HCT116 (cell line): ENCODE data around the gene PPP4R2. TPM values are rescaled to one million over a fixed set of nuclear protein-coding genes. Genes with fewer than 3 reads are reported as not detected.

Experiments
- ATAC-seq: fragments of 200-7000 bp; cut with Tn5 transposase; 2 replicates; pipeline ENCODE4 v1.9.1; 2020; ENCODE audit warnings: mild to moderate bottlenecking, moderate library complexity
- BruUV-seq: library from RNA; stranded (reverse); fragments of 400-500 nt; replicated peaks from 2 replicates; lab custom pipeline; 2021; lab: Mats Ljungman, UMichigan
- CTCF ChIA-PET: fragments of 300-600 bp; sonication (Branson Sonifier 250); formaldehyde crosslinking; loops from one replicate; lab custom pipeline; 2021; ENCODE audit warnings: antibody characterized with exemption; lab: Charles Lee
- POLR2A ChIA-PET: fragments of 300-600, 350-600 bp; sonication (Branson Sonifier 250); formaldehyde crosslinking; loops from one replicate; lab custom pipeline; 2021; ENCODE audit warnings: antibody characterized with exemption; lab: Charles Lee
- RAD21 ChIA-PET, 2 experiments: fragments of 300-600 bp; sonication (Branson Sonifier 250); formaldehyde crosslinking; loops; one replicate each; lab custom pipeline; 2023; ENCODE audit warnings: low total read pairs in 2 of 2; ENCODE audit not compliant: uncharacterized antibody in 2 of 2, unreplicated experiment in 2 of 2, low non-redundant PET in 1 of 2; lab: Charles Lee
- DNase-seq: peaks from one replicate; pipeline ENCODE4 v3.0.0-alpha.2; 2010; ENCODE audit warnings: low read depth, low spot score
- H2AFZ ChIP-seq: fragments of 200-600 bp; shearing (Covaris generic), sonication (generic); 2 replicates; pipeline ENCODE4 v1.6.1; 2017; ENCODE audit warnings: low read depth, mixed run types, mixed read lengths, antibody characterized with exemption, low read length; ENCODE audit not compliant: poor library complexity, severe bottlenecking
- H3K27ac ChIP-seq: 2 replicates; pipeline ENCODE4 v1.5.1; 2012; ENCODE audit warnings: low read depth, low read length
- H3K27me3 ChIP-seq: fragments of 200-600 bp; sonication (generic); 2 replicates; pipeline ENCODE4 v1.6.1; 2016; ENCODE audit warnings: mixed run types, low read length, mixed read lengths; ENCODE audit not compliant: insufficient read depth
- H3K36me3 ChIP-seq, 2 experiments: fragments of 200-500 bp in 1 of 2; fragments of 200-600 bp in 1 of 2; sonication (Bioruptor generic) in 1 of 2; sonication (generic) in 1 of 2; 2 replicates each; pipeline versions ENCODE4 v1.5.1 to v1.6.1; 2014 to 2016; ENCODE audit warnings: low read length in 2 of 2, inconsistent platforms in 1 of 2, mixed read lengths in 1 of 2, mixed run types in 1 of 2; ENCODE audit not compliant: insufficient read depth in 2 of 2, control insufficient read depth in 1 of 2
- H3K4me1 ChIP-seq, 2 experiments: fragments of 200-600 bp in 1 of 2; sonication (generic) in 1 of 2; 2 replicates each; pipeline versions ENCODE4 v1.5.1 to v1.6.1; 2012 to 2017; ENCODE audit warnings: low read length in 2 of 2, inconsistent platforms in 1 of 2, mild to moderate bottlenecking in 1 of 2, mixed read lengths in 1 of 2, mixed run types in 1 of 2, moderate library complexity in 1 of 2; ENCODE audit not compliant: insufficient read depth in 2 of 2, control insufficient read depth in 1 of 2
- H3K4me2 ChIP-seq: fragments of 200-600 bp; sonication (generic); 2 replicates; pipeline ENCODE4 v1.6.1; 2017; ENCODE audit warnings: mixed run types, low read length, mixed read lengths
- H3K4me3 ChIP-seq, 2 experiments: fragments of 200-600 bp in 1 of 2; sonication (generic) in 1 of 2; replicated peaks in 1 of 2; 2 replicates each; pipeline ENCODE4 v1.5.1; 2011 to 2016; ENCODE audit warnings: low read length in 2 of 2, control low read depth in 1 of 2, low read depth in 1 of 2, mild to moderate bottlenecking in 1 of 2, mixed read lengths in 1 of 2, mixed run types in 1 of 2
- H3K79me2 ChIP-seq: fragments of 200-600 bp; sonication (generic); 2 replicates; pipeline ENCODE4 v1.6.1; 2017; ENCODE audit warnings: mild to moderate bottlenecking, mixed run types, low read length, moderate library complexity, mixed read lengths; ENCODE audit not compliant: insufficient read depth
- H3K9ac ChIP-seq: fragments of 200-600 bp; sonication (generic); 2 replicates; pipeline ENCODE4 v1.6.1; 2016; ENCODE audit warnings: low read length, mixed read lengths
- H3K9me2 ChIP-seq: fragments of 200-600 bp; sonication (generic), shearing (Covaris generic); 2 replicates; pipeline ENCODE4 v1.6.1; 2017; ENCODE audit warnings: mixed run types, mild to moderate bottlenecking, moderate library complexity; ENCODE audit not compliant: insufficient read depth
- H3K9me3 ChIP-seq, 2 experiments: fragments of 200-500 bp in 1 of 2; fragments of 200-600 bp in 1 of 2; sonication (Bioruptor generic) in 1 of 2; sonication (generic) in 1 of 2; 2 replicates each; pipeline ENCODE4 v1.6.1; 2014 to 2017; ENCODE audit warnings: low read length in 2 of 2, mixed read lengths in 2 of 2, inconsistent platforms in 1 of 2, low read depth in 1 of 2, mild to moderate bottlenecking in 1 of 2, mixed run types in 1 of 2, moderate library complexity in 1 of 2; ENCODE audit not compliant: control insufficient read depth in 1 of 2, insufficient read depth in 1 of 2
- H4K20me1 ChIP-seq: fragments of 200-600 bp; sonication (generic), shearing (Covaris generic); 2 replicates; pipeline ENCODE4 v1.6.1; 2017; ENCODE audit warnings: mixed run types, mild to moderate bottlenecking, moderate library complexity; ENCODE audit not compliant: insufficient read depth
- ATF3 ChIP-seq: IDR thresholded peaks from 2 replicates; pipeline ENCODE4 v1.6.1; 2012
- CBX3 ChIP-seq: IDR thresholded peaks from 2 replicates; pipeline ENCODE4 v1.6.1; 2012; ENCODE audit warnings: low read depth
- CEBPB ChIP-seq: IDR thresholded peaks from 2 replicates; pipeline ENCODE4 v1.6.1; 2012; ENCODE audit warnings: low read depth
- EGR1 ChIP-seq: IDR thresholded peaks from 2 replicates; pipeline ENCODE4 v1.6.1; 2012; ENCODE audit warnings: low read depth
- EZH2 ChIP-seq: fragments of 200-600 bp; sonication (generic); IDR thresholded peaks from 2 replicates; pipeline ENCODE4 v1.6.1; 2017; ENCODE audit warnings: antibody characterized with exemption, mixed run types
- EZH2phosphoT487 ChIP-seq: fragments of 200-600 bp; IDR thresholded peaks from 2 replicates; pipeline ENCODE4 v1.6.1; 2018; ENCODE audit warnings: antibody characterized with exemption, borderline replicate concordance
- FOSL1 ChIP-seq: IDR thresholded peaks from 2 replicates; pipeline ENCODE4 v1.6.1; 2012; ENCODE audit warnings: low read depth
- JUND ChIP-seq: IDR thresholded peaks from 2 replicates; pipeline ENCODE4 v1.6.1; 2012
- POLR2A ChIP-seq: IDR thresholded peaks from 2 replicates; pipeline ENCODE4 v1.7.0; 2011; ENCODE audit warnings: borderline replicate concordance; ENCODE audit not compliant: insufficient read depth, insufficient read length; ENCODE audit errors: extremely low read depth
- POLR2AphosphoS5 ChIP-seq: IDR thresholded peaks from 2 replicates; pipeline ENCODE4 v1.6.1; 2011; ENCODE audit warnings: mild to moderate bottlenecking, low read depth, low read length, moderate library complexity
- RAD21 ChIP-seq: IDR thresholded peaks from 2 replicates; pipeline ENCODE4 v1.6.1; 2012; ENCODE audit warnings: low read depth, mild to moderate bottlenecking
- SIN3A ChIP-seq: IDR thresholded peaks from 2 replicates; pipeline ENCODE4 v1.6.1; 2012; ENCODE audit warnings: low read depth
- SP1 ChIP-seq: IDR thresholded peaks from 2 replicates; pipeline ENCODE4 v1.6.1; 2012; ENCODE audit warnings: low read depth
- SRF ChIP-seq: IDR thresholded peaks from 2 replicates; pipeline ENCODE4 v1.6.1; 2012; ENCODE audit warnings: low read depth
- YY1 ChIP-seq: IDR thresholded peaks from 2 replicates; pipeline ENCODE4 v1.6.1; 2011; ENCODE audit warnings: low read length, low read depth, moderate library complexity, mild to moderate bottlenecking; ENCODE audit not compliant: insufficient replicate concordance; ENCODE audit errors: extremely low read depth
- ZBTB33 ChIP-seq: IDR thresholded peaks from 2 replicates; pipeline ENCODE4 v1.6.1; 2011; ENCODE audit warnings: mild to moderate bottlenecking, low read length, moderate library complexity; ENCODE audit not compliant: insufficient replicate concordance; ENCODE audit errors: extremely low read depth
- ZFX ChIP-seq: fragments of 450-650 bp; IDR thresholded peaks from 2 replicates; pipeline ENCODE4 v1.6.1; 2017
- intact Hi-C: fragments of 100-400 bp; cut with micrococcal nuclease; formaldehyde crosslinking; loops from 2 replicates; pipeline ENCODE4 v1.10.0; 2022
- total RNA-seq: library from RNA; stranded (reverse); gene quantifications from one replicate; pipeline ENCODE4 v1.2.1, GENCODE V29; 2021; ENCODE audit not compliant: unreplicated experiment
- TF ChIP-seq, protein P1 (sequence below): IDR thresholded peaks from 2 replicates; pipeline ENCODE4 v1.6.1; 2012; ENCODE audit warnings: low read depth
- TF ChIP-seq, protein P2 (sequence below): IDR thresholded peaks from 2 replicates; pipeline ENCODE4 v1.6.1; 2012
- TF ChIP-seq, protein P3 (sequence below), 3 experiments: fragments of 200-600 bp in 1 of 3; sonication (generic) in 1 of 3; IDR thresholded peaks in 2 of 3; conservative IDR thresholded peaks in 1 of 3; 2 replicates each; pipeline ENCODE4 v1.5.1; 2012 to 2017; ENCODE audit warnings: low read depth in 2 of 3, low read length in 2 of 3, antibody characterized with exemption in 1 of 3, borderline replicate concordance in 1 of 3, control low read depth in 1 of 3, mild to moderate bottlenecking in 1 of 3, mixed read lengths in 1 of 3, mixed run types in 1 of 3, moderate library complexity in 1 of 3; ENCODE audit not compliant: insufficient read depth in 1 of 3

PPP4R2 gene
- total RNA-seq, 1 experiment from 2014 or later = 72.5 TPM

- no peak for TF ChIP-seq YY1
- TF ChIP-seq, protein P1, sequence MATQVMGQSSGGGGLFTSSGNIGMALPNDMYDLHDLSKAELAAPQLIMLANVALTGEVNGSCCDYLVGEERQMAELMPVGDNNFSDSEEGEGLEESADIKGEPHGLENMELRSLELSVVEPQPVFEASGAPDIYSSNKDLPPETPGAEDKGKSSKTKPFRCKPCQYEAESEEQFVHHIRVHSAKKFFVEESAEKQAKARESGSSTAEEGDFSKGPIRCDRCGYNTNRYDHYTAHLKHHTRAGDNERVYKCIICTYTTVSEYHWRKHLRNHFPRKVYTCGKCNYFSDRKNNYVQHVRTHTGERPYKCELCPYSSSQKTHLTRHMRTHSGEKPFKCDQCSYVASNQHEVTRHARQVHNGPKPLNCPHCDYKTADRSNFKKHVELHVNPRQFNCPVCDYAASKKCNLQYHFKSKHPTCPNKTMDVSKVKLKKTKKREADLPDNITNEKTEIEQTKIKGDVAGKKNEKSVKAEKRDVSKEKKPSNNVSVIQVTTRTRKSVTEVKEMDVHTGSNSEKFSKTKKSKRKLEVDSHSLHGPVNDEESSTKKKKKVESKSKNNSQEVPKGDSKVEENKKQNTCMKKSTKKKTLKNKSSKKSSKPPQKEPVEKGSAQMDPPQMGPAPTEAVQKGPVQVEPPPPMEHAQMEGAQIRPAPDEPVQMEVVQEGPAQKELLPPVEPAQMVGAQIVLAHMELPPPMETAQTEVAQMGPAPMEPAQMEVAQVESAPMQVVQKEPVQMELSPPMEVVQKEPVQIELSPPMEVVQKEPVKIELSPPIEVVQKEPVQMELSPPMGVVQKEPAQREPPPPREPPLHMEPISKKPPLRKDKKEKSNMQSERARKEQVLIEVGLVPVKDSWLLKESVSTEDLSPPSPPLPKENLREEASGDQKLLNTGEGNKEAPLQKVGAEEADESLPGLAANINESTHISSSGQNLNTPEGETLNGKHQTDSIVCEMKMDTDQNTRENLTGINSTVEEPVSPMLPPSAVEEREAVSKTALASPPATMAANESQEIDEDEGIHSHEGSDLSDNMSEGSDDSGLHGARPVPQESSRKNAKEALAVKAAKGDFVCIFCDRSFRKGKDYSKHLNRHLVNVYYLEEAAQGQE = no peak
- no peak for TF ChIP-seq ATF3
- TF ChIP-seq POLR2AphosphoS5 = no peak
- no peak for TF ChIP-seq RAD21
- TF ChIP-seq SRF = no peak
- TF ChIP-seq SP1 = no peak
- no peak for TF ChIP-seq EZH2
- no peak for TF ChIP-seq ZBTB33
- TF ChIP-seq, protein P2, sequence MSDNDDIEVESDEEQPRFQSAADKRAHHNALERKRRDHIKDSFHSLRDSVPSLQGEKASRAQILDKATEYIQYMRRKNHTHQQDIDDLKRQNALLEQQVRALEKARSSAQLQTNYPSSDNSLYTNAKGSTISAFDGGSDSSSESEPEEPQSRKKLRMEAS = no peak
- TF ChIP-seq JUND = no peak
- TF ChIP-seq EGR1 = no peak
- TF ChIP-seq ZFX = no peak
- no peak for TF ChIP-seq CBX3
- TF ChIP-seq FOSL1 = no peak
- TF ChIP-seq, protein P3, sequence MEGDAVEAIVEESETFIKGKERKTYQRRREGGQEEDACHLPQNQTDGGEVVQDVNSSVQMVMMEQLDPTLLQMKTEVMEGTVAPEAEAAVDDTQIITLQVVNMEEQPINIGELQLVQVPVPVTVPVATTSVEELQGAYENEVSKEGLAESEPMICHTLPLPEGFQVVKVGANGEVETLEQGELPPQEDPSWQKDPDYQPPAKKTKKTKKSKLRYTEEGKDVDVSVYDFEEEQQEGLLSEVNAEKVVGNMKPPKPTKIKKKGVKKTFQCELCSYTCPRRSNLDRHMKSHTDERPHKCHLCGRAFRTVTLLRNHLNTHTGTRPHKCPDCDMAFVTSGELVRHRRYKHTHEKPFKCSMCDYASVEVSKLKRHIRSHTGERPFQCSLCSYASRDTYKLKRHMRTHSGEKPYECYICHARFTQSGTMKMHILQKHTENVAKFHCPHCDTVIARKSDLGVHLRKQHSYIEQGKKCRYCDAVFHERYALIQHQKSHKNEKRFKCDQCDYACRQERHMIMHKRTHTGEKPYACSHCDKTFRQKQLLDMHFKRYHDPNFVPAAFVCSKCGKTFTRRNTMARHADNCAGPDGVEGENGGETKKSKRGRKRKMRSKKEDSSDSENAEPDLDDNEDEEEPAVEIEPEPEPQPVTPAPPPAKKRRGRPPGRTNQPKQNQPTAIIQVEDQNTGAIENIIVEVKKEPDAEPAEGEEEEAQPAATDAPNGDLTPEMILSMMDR (IDR thresholded peaks at IDR 0.05 in 2 of 3, conservative IDR thresholded peaks at IDR 0.05 in 1 of 3; ENCODE audit: borderline replicate concordance in 1 of 3, insufficient read depth in 1 of 3, low read depth in 2 of 3, low read length in 2 of 3) = no peak
- no peak for TF ChIP-seq CEBPB
- TF ChIP-seq SIN3A = no peak
- TF ChIP-seq POLR2A = no peak
- no peak for TF ChIP-seq EZH2phosphoT487
- ChIA-PET POLR2A (no interaction called here), CTCF (interaction anchor here (0.8 to 3.6 kb wide), 9 partner anchors 11 to 235 kb away, joined by 3 to 60 read pairs (median 5); no protein-coding TSS in a partner anchor), RAD21 (interaction anchor here in 1 of 2 experiments (0.7 to 1.9 kb wide), 2 partner anchors 51 to 205 kb away, joined by 5 to 9 read pairs; no protein-coding TSS in a partner anchor)
- intact Hi-C loops = no loop called here
- no peak overlapping the region for H3K27ac ChIP-seq
- no peak overlapping the region for H3K4me2 ChIP-seq
- H3K79me2 ChIP-seq = peaks cover 24% of the 10 kb centered on the region
- peaks cover 35% of the 10 kb centered on the region for H4K20me1 ChIP-seq
- H3K4me1 ChIP-seq = no peaks in the 10 kb centered on the region
- no peaks in the 10 kb centered on the region for H3K36me3 ChIP-seq
- H2AFZ ChIP-seq = no peak overlapping the region
- no peaks in the 10 kb centered on the region for H3K9me2 ChIP-seq
- ATAC-seq (peak; percentile 6; the same call in 1 of the 2 replicates), DNase-seq (no peak)
- no peaks in the 10 kb centered on the region for H3K9me3 ChIP-seq
- H3K4me3 ChIP-seq = no peak overlapping the region
- no TSS peak for BruUV-seq
- H3K9ac ChIP-seq = no peak overlapping the region
- H3K27me3 ChIP-seq = no peaks in the 10 kb centered on the region
These were observed 59.0 kb downstream of the PPP4R2 start for GRCh38 chr3:73055583-73055982.
